ENCODE results near the gene FRMD4B.
"Not testable (repeated sequence)": the region's sequence is repeated elsewhere in the genome, so short reads cannot be mapped to it uniquely, and the experiment has no call there.

The FRMD4B gene

GRCh38 chr3:69235882-69236281 lies 150.0 kb downstream of the FRMD4B start:
- DNase-seq: no peak
- no peak for TF ChIP-seq GATA1 (IDR thresholded peaks at IDR 0.05; ENCODE audit: low read depth, low read length)
- TF ChIP-seq POLR2A (IDR thresholded peaks at IDR 0.05; ENCODE audit: low read length): no peak

GRCh38 chr3:69235227-69235626 lies 150.7 kb downstream of the FRMD4B start:
- DNase-seq: not testable (repeated sequence)

DNA sequence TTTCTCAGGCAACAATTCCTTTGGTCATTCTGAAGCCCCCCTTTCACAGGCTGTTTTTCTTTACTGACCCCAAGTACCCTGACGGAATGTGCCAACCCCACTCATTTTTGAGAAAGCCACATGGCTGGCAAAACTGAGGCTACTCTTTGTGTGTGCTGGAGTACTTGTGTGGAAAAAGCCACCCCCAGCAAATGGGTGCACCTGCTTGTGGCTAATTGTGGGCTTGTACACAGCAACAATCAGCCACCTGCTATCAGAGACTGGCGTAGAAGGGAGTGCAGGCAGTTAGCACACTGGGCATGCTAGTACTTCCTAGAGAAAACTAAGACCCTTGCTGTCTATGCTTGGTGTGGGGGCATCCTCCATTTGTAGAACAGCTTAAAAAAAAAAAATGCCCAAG lies 153.4 kb downstream of the FRMD4B start:
- no peak for TF ChIP-seq POLR2A (IDR thresholded peaks at IDR 0.05; ENCODE audit: low read length)
- TF ChIP-seq GATA1 (IDR thresholded peaks at IDR 0.05; ENCODE audit: low read depth, low read length): no peak
- DNase-seq: no peak

DNA sequence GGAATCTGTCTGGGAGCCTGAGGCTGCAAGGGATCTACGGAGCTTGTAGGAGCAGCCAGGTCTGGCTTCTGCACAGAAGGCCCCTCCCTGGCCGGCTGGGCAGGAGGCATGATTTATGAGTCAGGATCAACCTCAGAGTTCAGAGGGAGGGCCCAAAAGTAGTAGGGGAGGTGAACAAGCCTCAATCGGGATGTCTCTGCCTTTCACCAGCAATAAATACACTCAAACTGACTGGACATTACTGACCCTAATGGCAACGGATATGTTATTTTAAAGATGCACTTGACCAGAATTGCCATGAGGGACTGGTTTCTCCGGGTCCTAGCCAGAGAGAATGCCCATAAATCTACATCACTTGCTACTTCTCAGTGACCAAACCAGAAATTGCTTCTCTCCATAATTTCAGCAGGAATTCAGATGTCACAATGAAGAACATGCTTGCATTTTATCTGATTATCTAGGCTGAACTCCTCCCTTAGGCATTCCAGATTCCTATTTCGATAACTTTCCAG lies 153.9 kb downstream of the FRMD4B start:
- TF ChIP-seq POLR2A (IDR thresholded peaks at IDR 0.05; ENCODE audit: low read length): no peak
- no peak for TF ChIP-seq GATA1 (IDR thresholded peaks at IDR 0.05; ENCODE audit: low read depth, low read length)
- no peak for DNase-seq

DNA sequence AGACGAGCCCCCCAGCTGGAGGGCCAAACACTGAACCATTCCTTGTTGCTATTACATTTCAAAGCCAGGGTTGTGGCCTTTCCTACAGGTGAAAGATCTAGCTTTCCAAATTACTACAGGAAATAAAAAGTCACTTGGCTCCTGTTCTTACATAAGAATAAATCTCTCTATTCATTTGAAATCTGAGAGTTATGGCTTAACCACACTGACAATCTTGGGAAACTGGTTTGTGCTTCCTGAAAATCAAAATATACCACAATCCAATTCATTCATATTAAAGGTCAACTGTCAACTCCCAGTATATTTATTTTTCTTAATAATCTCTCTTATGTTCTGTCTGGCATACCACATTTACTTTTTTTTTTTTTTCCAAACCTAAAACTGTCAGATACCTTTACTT lies 159.8 kb downstream of the FRMD4B start:
- no peak for DNase-seq
- TF ChIP-seq GATA1 (IDR thresholded peaks at IDR 0.05; ENCODE audit: low read depth, low read length) (no peak), POLR2A (IDR thresholded peaks at IDR 0.05; ENCODE audit: low read length) (no peak)

DNA sequence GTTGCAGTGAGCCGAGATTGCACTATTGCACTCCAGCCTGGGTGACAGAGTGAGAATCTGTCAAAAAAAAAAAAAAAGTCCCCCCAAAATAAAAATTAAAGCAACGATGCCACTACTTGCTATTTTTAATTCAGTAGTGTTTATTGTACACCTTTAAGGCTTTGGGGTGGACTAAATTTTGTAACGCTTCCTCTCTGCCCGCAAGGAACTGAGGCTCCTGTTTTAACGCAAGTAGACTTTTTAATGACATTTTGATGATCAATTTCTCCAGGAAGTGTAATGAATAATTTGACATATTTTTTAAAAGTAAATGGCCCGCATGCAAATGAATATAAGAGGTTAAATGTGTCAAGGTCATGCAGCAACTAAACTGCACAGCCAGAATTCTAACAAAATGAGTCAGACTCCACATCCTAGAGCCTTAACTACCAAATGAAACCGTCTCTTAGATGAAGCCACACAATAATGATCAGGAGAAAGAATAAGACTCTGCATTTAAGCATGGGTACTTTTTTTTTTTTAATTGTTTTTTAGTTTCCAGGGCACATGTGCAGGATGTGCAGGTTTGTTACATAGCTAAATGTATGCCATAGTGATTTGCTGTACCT lies 166.7 kb downstream of the FRMD4B start:
- no peak for DNase-seq
- TF ChIP-seq GATA1 (IDR thresholded peaks at IDR 0.05; ENCODE audit: low read depth, low read length): no peak

DNA sequence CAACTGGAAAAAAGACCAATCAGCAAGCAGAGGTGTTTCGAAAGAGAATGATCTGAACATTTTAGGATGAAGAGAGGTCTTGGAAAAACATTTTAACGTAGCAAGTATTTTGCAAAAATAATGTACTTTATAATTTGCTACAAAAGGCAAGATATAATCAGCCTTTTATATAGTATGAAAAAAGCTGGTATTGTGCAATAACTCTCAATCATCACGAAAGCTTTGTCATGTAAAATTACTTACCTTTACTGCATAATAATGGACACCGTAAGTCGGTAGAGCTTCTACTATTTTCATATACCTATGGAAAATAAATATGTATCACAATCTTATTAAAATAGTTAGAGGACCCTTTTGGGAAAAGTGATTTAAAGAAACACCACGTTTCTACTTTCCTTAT lies 167.8 kb downstream of the FRMD4B start:
- no peak for DNase-seq
- TF ChIP-seq POLR2A (IDR thresholded peaks at IDR 0.05; ENCODE audit: low read length): no peak
- no peak for TF ChIP-seq GATA1 (IDR thresholded peaks at IDR 0.05; ENCODE audit: low read depth, low read length)

GRCh38 chr3:69216981-69217380 lies 168.9 kb downstream of the FRMD4B start:
- no peak for DNase-seq
- no peak for TF ChIP-seq POLR2A (IDR thresholded peaks at IDR 0.05; ENCODE audit: low read length)
- no peak for TF ChIP-seq GATA1 (IDR thresholded peaks at IDR 0.05; ENCODE audit: low read depth, low read length)

DNA sequence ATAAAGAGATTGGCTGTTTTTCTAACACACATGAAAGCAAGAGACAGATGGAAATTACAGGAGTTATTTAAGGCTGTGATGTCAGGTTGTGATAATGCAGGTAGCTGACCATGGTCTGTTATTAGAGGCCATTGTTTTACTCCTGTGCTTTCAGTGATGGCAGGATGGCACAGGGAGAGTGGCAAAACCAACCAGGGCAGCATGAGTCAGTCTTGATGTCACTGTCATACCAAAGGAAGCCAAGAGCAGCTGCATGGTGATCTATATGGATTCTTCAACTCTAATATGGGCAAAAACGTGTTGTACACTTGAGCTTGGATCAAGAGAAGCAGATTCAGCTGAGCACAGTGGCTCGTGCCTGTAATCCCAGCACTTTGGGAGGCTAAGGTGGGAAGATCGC lies 171.6 kb downstream of the FRMD4B start:
- TF ChIP-seq GATA1 (IDR thresholded peaks at IDR 0.05; ENCODE audit: low read depth, low read length) (no peak), POLR2A (IDR thresholded peaks at IDR 0.05; ENCODE audit: low read length) (no peak)
- DNase-seq: no peak

GRCh38 chr3:69212411-69213160 lies 173.3 kb downstream of the FRMD4B start:
- peak; percentile 6 to 39 for DNase-seq

DNA sequence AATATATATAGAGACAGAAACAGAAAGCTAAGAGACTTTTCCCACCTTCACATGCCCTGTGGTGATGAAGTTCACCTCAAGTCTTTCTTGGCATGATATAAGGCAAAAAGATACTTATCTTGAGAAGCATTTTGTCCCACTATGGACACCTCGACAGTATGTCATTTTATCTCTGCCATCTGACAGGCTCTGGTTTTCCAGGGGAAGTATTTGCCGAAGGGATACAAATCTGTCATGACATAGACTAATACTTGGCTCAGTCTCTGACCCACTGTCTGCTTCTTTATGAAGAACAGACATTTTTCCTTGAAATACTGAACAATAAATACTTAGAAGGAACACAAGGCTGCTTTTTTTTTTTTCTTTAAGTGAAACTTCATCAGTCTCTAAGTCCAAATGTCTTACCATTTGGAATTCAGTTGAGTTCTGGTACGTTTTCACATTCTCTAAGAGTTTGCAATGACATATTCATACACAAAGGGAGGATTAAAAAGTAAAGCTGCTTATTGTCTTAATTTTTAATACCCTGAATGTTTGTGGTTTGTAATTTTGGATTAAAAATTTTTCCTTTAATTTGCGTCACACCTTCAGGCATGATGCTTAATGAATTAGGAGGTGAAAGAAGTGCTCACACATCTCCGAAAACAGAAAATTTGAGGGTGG lies 175.7 kb downstream of the FRMD4B start:
- no peak for TF ChIP-seq GATA1 (IDR thresholded peaks at IDR 0.05; ENCODE audit: low read depth, low read length)
- no peak for TF ChIP-seq POLR2A (IDR thresholded peaks at IDR 0.05; ENCODE audit: low read length)
- no peak for DNase-seq

More at GRCh38 chr3:69212411-69213160, 173.3 kb downstream of the FRMD4B start:
- TF ChIP-seq GATA1 (IDR thresholded peaks at IDR 0.05; ENCODE audit: low read depth, low read length): no peak
- no peak for TF ChIP-seq POLR2A (IDR thresholded peaks at IDR 0.05; ENCODE audit: low read length)

- no peak for DNase-seq
- TF ChIP-seq GATA1 (IDR thresholded peaks at IDR 0.05; ENCODE audit: low read depth, low read length): no peak
- TF ChIP-seq POLR2A (IDR thresholded peaks at IDR 0.05; ENCODE audit: low read length): no peak
Observed at GRCh38 chr3:69209413-69209812, 176.5 kb downstream of the FRMD4B start.

DNA sequence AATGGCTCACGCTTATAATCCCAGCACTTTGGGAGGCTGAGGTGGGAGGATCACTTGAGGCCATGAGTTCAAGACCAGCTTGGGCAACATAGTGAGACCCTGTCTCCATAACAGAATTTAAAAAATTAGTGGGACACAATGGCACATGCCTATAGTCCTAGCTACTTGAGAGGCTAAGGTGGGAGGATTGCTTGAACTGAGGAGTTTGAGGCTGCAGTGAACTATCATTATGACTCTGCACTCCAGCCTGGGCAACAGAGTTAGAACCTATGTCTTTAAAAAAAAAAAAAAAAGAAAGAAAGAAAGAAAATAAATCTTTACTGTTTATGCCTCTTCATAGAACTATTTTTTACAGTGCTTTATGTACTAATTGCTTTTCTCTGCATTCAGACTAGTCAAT lies 178.9 kb downstream of the FRMD4B start:
- TF ChIP-seq POLR2A (IDR thresholded peaks at IDR 0.05; ENCODE audit: low read length): no peak
- TF ChIP-seq GATA1 (IDR thresholded peaks at IDR 0.05; ENCODE audit: low read depth, low read length): no peak
- no peak for DNase-seq

- DNase-seq: no peak
- TF ChIP-seq GATA1 (IDR thresholded peaks at IDR 0.05; ENCODE audit: low read depth, low read length) (no peak), POLR2A (IDR thresholded peaks at IDR 0.05; ENCODE audit: low read length) (no peak)
Observed at GRCh38 chr3:69205385-69205784, 180.5 kb downstream of the FRMD4B start.

Data from erythroblast (primary cell).